HCT116 (cell line): Measurements from ENCODE around the gene HTR3A. TPM values are rescaled to one million over a fixed set of nuclear protein-coding genes. Genes with fewer than 3 reads are reported as not detected.

Source experiments
- ATAC-seq: fragments of 200-7000 bp; cut with Tn5 transposase; 2 replicates; pipeline ENCODE4 v1.9.1; 2020; ENCODE audit warnings: mild to moderate bottlenecking, moderate library complexity
- BruUV-seq: library from RNA; stranded (reverse); fragments of 400-500 nt; replicated peaks from 2 replicates; lab custom pipeline; 2021; lab: Mats Ljungman, UMichigan
- CTCF ChIA-PET: fragments of 300-600 bp; sonication (Branson Sonifier 250); formaldehyde crosslinking; loops from one replicate; lab custom pipeline; 2021; ENCODE audit warnings: antibody characterized with exemption; lab: Charles Lee
- POLR2A ChIA-PET: fragments of 300-600, 350-600 bp; sonication (Branson Sonifier 250); formaldehyde crosslinking; loops from one replicate; lab custom pipeline; 2021; ENCODE audit warnings: antibody characterized with exemption; lab: Charles Lee
- RAD21 ChIA-PET, 2 experiments: fragments of 300-600 bp; sonication (Branson Sonifier 250); formaldehyde crosslinking; loops; one replicate each; lab custom pipeline; 2023; ENCODE audit warnings: low total read pairs in 2 of 2; ENCODE audit not compliant: uncharacterized antibody in 2 of 2, unreplicated experiment in 2 of 2, low non-redundant PET in 1 of 2; lab: Charles Lee
- DNase-seq: peaks from one replicate; pipeline ENCODE4 v3.0.0-alpha.2; 2010; ENCODE audit warnings: low read depth, low spot score
- H2AFZ ChIP-seq: fragments of 200-600 bp; shearing (Covaris generic), sonication (generic); 2 replicates; pipeline ENCODE4 v1.6.1; 2017; ENCODE audit warnings: low read depth, mixed run types, mixed read lengths, antibody characterized with exemption, low read length; ENCODE audit not compliant: poor library complexity, severe bottlenecking
- H3K27ac ChIP-seq: 2 replicates; pipeline ENCODE4 v1.5.1; 2012; ENCODE audit warnings: low read depth, low read length
- H3K27me3 ChIP-seq: fragments of 200-600 bp; sonication (generic); 2 replicates; pipeline ENCODE4 v1.6.1; 2016; ENCODE audit warnings: mixed run types, low read length, mixed read lengths; ENCODE audit not compliant: insufficient read depth
- H3K36me3 ChIP-seq, 2 experiments: fragments of 200-500 bp in 1 of 2; fragments of 200-600 bp in 1 of 2; sonication (Bioruptor generic) in 1 of 2; sonication (generic) in 1 of 2; 2 replicates each; pipeline versions ENCODE4 v1.5.1 to v1.6.1; 2014 to 2016; ENCODE audit warnings: low read length in 2 of 2, inconsistent platforms in 1 of 2, mixed read lengths in 1 of 2, mixed run types in 1 of 2; ENCODE audit not compliant: insufficient read depth in 2 of 2, control insufficient read depth in 1 of 2
- H3K4me1 ChIP-seq, 2 experiments: fragments of 200-600 bp in 1 of 2; sonication (generic) in 1 of 2; 2 replicates each; pipeline versions ENCODE4 v1.5.1 to v1.6.1; 2012 to 2017; ENCODE audit warnings: low read length in 2 of 2, inconsistent platforms in 1 of 2, mild to moderate bottlenecking in 1 of 2, mixed read lengths in 1 of 2, mixed run types in 1 of 2, moderate library complexity in 1 of 2; ENCODE audit not compliant: insufficient read depth in 2 of 2, control insufficient read depth in 1 of 2
- H3K4me2 ChIP-seq: fragments of 200-600 bp; sonication (generic); 2 replicates; pipeline ENCODE4 v1.6.1; 2017; ENCODE audit warnings: mixed run types, low read length, mixed read lengths
- H3K4me3 ChIP-seq, 2 experiments: fragments of 200-600 bp in 1 of 2; sonication (generic) in 1 of 2; replicated peaks in 1 of 2; 2 replicates each; pipeline ENCODE4 v1.5.1; 2011 to 2016; ENCODE audit warnings: low read length in 2 of 2, control low read depth in 1 of 2, low read depth in 1 of 2, mild to moderate bottlenecking in 1 of 2, mixed read lengths in 1 of 2, mixed run types in 1 of 2
- H3K79me2 ChIP-seq: fragments of 200-600 bp; sonication (generic); 2 replicates; pipeline ENCODE4 v1.6.1; 2017; ENCODE audit warnings: mild to moderate bottlenecking, mixed run types, low read length, moderate library complexity, mixed read lengths; ENCODE audit not compliant: insufficient read depth
- H3K9ac ChIP-seq: fragments of 200-600 bp; sonication (generic); 2 replicates; pipeline ENCODE4 v1.6.1; 2016; ENCODE audit warnings: low read length, mixed read lengths
- H3K9me2 ChIP-seq: fragments of 200-600 bp; sonication (generic), shearing (Covaris generic); 2 replicates; pipeline ENCODE4 v1.6.1; 2017; ENCODE audit warnings: mixed run types, mild to moderate bottlenecking, moderate library complexity; ENCODE audit not compliant: insufficient read depth
- H3K9me3 ChIP-seq, 2 experiments: fragments of 200-500 bp in 1 of 2; fragments of 200-600 bp in 1 of 2; sonication (Bioruptor generic) in 1 of 2; sonication (generic) in 1 of 2; 2 replicates each; pipeline ENCODE4 v1.6.1; 2014 to 2017; ENCODE audit warnings: low read length in 2 of 2, mixed read lengths in 2 of 2, inconsistent platforms in 1 of 2, low read depth in 1 of 2, mild to moderate bottlenecking in 1 of 2, mixed run types in 1 of 2, moderate library complexity in 1 of 2; ENCODE audit not compliant: control insufficient read depth in 1 of 2, insufficient read depth in 1 of 2
- H4K20me1 ChIP-seq: fragments of 200-600 bp; sonication (generic), shearing (Covaris generic); 2 replicates; pipeline ENCODE4 v1.6.1; 2017; ENCODE audit warnings: mixed run types, mild to moderate bottlenecking, moderate library complexity; ENCODE audit not compliant: insufficient read depth
- CTCF ChIP-seq, 3 experiments: fragments of 200-600 bp in 1 of 3; sonication (generic) in 1 of 3; IDR thresholded peaks in 2 of 3; conservative IDR thresholded peaks in 1 of 3; 2 replicates each; pipeline ENCODE4 v1.5.1; 2012 to 2017; ENCODE audit warnings: low read depth in 2 of 3, low read length in 2 of 3, antibody characterized with exemption in 1 of 3, borderline replicate concordance in 1 of 3, control low read depth in 1 of 3, mild to moderate bottlenecking in 1 of 3, mixed read lengths in 1 of 3, mixed run types in 1 of 3, moderate library complexity in 1 of 3; ENCODE audit not compliant: insufficient read depth in 1 of 3
- POLR2AphosphoS5 ChIP-seq: IDR thresholded peaks from 2 replicates; pipeline ENCODE4 v1.6.1; 2011; ENCODE audit warnings: mild to moderate bottlenecking, low read depth, low read length, moderate library complexity
- TCF7L2 ChIP-seq: IDR thresholded peaks from 2 replicates; pipeline ENCODE4 v1.7.0; 2011; ENCODE audit warnings: borderline replicate concordance, inconsistent platforms; ENCODE audit not compliant: insufficient read depth, insufficient read length; ENCODE audit errors: extremely low read depth
- ZFX ChIP-seq: fragments of 450-650 bp; IDR thresholded peaks from 2 replicates; pipeline ENCODE4 v1.6.1; 2017
- ZNF274 ChIP-seq: fragments of 200-500 bp; sonication (Bioruptor generic); IDR thresholded peaks from 2 replicates; pipeline ENCODE4 v1.6.1; 2014; ENCODE audit warnings: mild to moderate bottlenecking, low read depth, low read length, inconsistent platforms
- intact Hi-C: fragments of 100-400 bp; cut with micrococcal nuclease; formaldehyde crosslinking; loops from 2 replicates; pipeline ENCODE4 v1.10.0; 2022
- total RNA-seq: library from RNA; stranded (reverse); gene quantifications from one replicate; pipeline ENCODE4 v1.2.1, GENCODE V29; 2021; ENCODE audit not compliant: unreplicated experiment

HTR3A gene
- total RNA-seq, 1 experiment from 2014 or later, result 0.12 TPM

GRCh38 chr11:114025329-114025907, 50.5 kb downstream of the HTR3A start (continued):
- TF ChIP-seq POLR2AphosphoS5, result no peak
- TF ChIP-seq TCF7L2, result no peak
- no peak for TF ChIP-seq CTCF (IDR thresholded peaks at IDR 0.05 in 2 of 3, conservative IDR thresholded peaks at IDR 0.05 in 1 of 3; ENCODE audit: borderline replicate concordance in 1 of 3, insufficient read depth in 1 of 3, low read depth in 2 of 3, low read length in 2 of 3)
- TF ChIP-seq ZNF274, result no peak

- peaks cover 41% of the 10 kb centered on the region for H3K27me3 ChIP-seq
- CTCF ChIA-PET, result interaction anchor here (1.1 kb wide), 1 partner anchor 235 kb away, joined by 3 read pairs; no protein-coding TSS in a partner anchor
- TF ChIP-seq CTCF (IDR thresholded peaks at IDR 0.05 in 2 of 3, conservative IDR thresholded peaks at IDR 0.05 in 1 of 3; ENCODE audit: borderline replicate concordance in 1 of 3, insufficient read depth in 1 of 3, low read depth in 2 of 3, low read length in 2 of 3) (peak in 2 of 3 experiments; percentile 31 to 42; a peak in 4 of 6 replicates), ZFX (no peak)
- TF ChIP-seq, all 23 proteins: peak for 1
- peak; percentile 93 for ATAC-seq
- BruUV-seq, result no TSS peak
- Histone ChIP-seq H3K27ac (no peak overlapping the region), H3K9ac (no peak overlapping the region), H3K4me3 (no peak overlapping the region), H3K4me1 (no peaks in the 10 kb centered on the region), H3K9me2 (no peaks in the 10 kb centered on the region), H3K9me3 (no peaks in the 10 kb centered on the region), H3K79me2 (no peaks in the 10 kb centered on the region), H2AFZ (no peak overlapping the region), H4K20me1 (no peaks in the 10 kb centered on the region), H3K36me3 (no peaks in the 10 kb centered on the region), H3K4me2 (no peak overlapping the region)
- ChIA-PET RAD21 (no interaction called here), POLR2A (no interaction called here)
- DNase-seq, result no peak
- intact Hi-C loops, result no loop called here
Measured at GRCh38 chr11:114026355-114026754, 51.4 kb downstream of the HTR3A start.
